PFSK-1 (cell line): ENCODE measurements around the gene BCL2L1.

Experiments used
- FOXP2 ChIP-seq: optimal IDR thresholded peaks from 2 replicates; pipeline ENCODE3; 2011; ENCODE audit warnings: borderline replicate concordance, control low read depth, inconsistent platforms; ENCODE audit not compliant: insufficient read depth; ENCODE audit errors: extremely low read length, extremely low read depth
- POLR2AphosphoS5 ChIP-seq: IDR thresholded peaks from 2 replicates; pipeline ENCODE4 v1.6.1; 2012; ENCODE audit warnings: low read depth, mild to moderate bottlenecking, control low read depth, low read length, moderate library complexity
- REST ChIP-seq, 2 experiments: IDR thresholded peaks; 2 replicates each; pipeline versions ENCODE4 v1.6.1 to v1.8.0; 2011 to 2012; ENCODE audit warnings: low read depth in 2 of 2, low read length in 2 of 2, control low read depth in 1 of 2, inconsistent platforms in 1 of 2, mild to moderate bottlenecking in 1 of 2, moderate library complexity in 1 of 2; ENCODE audit not compliant: insufficient read depth in 1 of 2
- SIN3A ChIP-seq: IDR thresholded peaks from 2 replicates; pipeline ENCODE4 v1.6.1; 2012; ENCODE audit warnings: mild to moderate bottlenecking, low read length, moderate library complexity, borderline replicate concordance; ENCODE audit not compliant: insufficient read depth
- TAF1 ChIP-seq: IDR thresholded peaks from 2 replicates; pipeline ENCODE4 v1.6.1; 2012; ENCODE audit warnings: low read length, control low read depth, borderline replicate concordance; ENCODE audit not compliant: insufficient read depth

Gene BCL2L1

GRCh38 chr20:31671324-31671723, 51.3 kb downstream of the BCL2L1 start:
- TF ChIP-seq TAF1 = no peak
- no peak for TF ChIP-seq SIN3A
- no peak for TF ChIP-seq POLR2AphosphoS5

DNA sequence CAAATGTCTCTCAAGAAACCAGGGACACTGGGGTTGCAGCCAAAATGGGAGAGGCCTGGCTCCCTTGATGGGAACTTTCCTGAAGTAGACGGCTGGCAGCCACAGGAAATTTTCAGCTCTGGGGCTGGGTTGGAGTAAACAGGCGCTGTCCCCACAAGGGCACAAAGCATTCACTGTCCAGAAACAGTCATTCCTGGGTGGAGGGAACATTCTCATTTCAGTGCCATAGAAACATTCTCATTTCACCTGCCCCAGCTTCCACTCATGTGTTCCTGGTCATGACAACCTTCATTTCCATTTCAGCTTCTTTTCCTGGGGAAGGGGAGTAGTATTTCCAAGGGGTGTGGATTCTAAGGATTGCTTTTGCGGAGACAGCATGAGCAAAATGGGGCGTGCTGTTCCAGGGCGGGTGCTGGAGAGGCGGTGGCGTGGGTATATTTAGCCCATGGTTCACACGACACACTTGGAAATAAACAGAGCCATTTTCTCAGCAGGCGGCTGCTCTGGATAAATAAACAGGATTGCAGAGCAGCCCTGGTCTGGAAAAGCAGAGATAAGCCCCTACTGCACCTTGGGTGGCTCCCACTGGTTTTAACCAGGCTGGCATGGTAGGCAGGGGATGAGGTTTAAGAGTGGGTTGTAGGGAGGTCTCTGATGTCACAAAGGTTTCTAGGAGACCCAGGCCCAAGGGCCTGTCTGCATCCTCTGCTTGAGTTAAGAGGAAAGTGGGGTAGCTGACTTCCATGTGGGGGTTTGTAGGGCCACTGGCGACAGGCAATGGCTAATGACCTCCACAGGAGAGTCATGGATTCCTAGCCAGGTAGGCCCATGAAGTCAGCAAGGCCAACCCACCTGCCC, 52.1 kb downstream of the BCL2L1 start:
- no peak for TF ChIP-seq TAF1
- TF ChIP-seq FOXP2 = no peak
- no peak for TF ChIP-seq SIN3A
- TF ChIP-seq POLR2AphosphoS5 = no peak
- TF ChIP-seq REST (IDR thresholded peaks at IDR 0.05; ENCODE audit: insufficient read depth in 1 of 2, low read depth in 2 of 2, low read length in 2 of 2) = no peak

DNA sequence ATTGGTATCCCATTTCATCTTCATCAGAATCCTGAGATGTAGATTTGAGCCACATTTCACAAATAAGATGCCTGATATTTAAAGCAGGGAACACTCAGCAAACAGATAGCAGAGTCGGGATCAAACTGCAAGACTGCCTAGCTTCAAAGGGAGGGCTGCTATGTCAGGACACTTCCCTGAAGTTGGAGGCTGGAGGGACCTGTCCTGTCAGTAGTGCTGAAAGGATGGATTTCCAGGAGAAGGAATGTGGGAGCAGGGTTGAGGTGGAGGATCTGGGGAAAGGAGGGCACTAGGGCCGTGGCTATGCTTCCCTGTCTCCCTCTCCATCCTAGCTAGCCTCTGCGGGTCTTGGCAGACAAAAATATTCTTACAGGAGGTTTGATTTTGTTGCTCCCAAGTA, 52.8 kb downstream of the BCL2L1 start:
- 0 out of 4 replicates have a peak, but pooled peaks of 1 of the 2 experiments have one; percentile 68 for TF ChIP-seq REST (IDR thresholded peaks at IDR 0.05; ENCODE audit: insufficient read depth in 1 of 2, low read depth in 2 of 2, low read length in 2 of 2)
- no peak for TF ChIP-seq SIN3A

GRCh38 chr20:31667315-31668285, 55.1 kb downstream of the BCL2L1 start:
- no peak for TF ChIP-seq FOXP2
- TF ChIP-seq POLR2AphosphoS5 = no peak
- no peak for TF ChIP-seq TAF1
- no peak for TF ChIP-seq SIN3A
- TF ChIP-seq REST (IDR thresholded peaks at IDR 0.05; ENCODE audit: insufficient read depth in 1 of 2, low read depth in 2 of 2, low read length in 2 of 2) = no peak

- TF ChIP-seq TAF1 (no peak), FOXP2 (no peak), REST (IDR thresholded peaks at IDR 0.05; ENCODE audit: insufficient read depth in 1 of 2, low read depth in 2 of 2, low read length in 2 of 2) (no peak), SIN3A (no peak)
Measured at GRCh38 chr20:31666258-31667042, 56.2 kb downstream of the BCL2L1 start.
